ENCODE measurements around the gene ATN1.

DNA sequence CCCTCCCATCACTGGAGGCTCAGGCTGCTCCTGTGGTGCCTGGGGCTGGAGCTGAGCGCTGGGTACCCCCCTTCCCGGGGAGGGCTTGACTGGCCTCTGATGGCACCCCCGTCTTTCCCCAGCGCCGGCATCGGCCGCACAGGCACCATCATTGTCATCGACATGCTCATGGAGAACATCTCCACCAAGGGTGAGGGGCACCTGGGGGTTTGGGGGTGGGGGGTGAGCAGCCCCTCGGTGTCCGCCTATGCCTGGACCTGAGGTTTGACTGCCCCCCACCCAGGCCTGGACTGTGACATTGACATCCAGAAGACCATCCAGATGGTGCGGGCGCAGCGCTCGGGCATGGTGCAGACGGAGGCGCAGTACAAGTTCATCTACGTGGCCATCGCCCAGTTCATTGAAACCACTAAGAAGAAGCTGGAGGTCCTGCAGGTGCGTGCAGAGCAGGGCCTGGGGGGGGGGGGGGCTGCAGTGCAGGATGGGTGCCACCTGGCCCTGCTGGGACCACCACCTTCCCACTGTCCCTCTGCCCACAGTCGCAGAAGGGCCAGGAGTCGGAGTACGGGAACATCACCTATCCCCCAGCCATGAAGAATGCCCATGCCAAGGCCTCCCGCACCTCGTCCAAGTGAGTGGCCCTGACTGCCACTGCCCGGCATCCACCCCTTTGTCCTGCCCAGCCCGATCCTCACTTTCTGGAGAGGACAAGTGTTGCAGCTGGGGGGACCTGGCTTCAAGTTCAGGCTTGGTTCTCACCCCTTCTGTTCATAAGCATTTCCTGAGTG lies 32.2 kb downstream of the ATN1 start:
- TF ChIP-seq POLR2AphosphoS5 (IDR thresholded peaks at IDR 0.05; ENCODE audit: borderline replicate concordance, low read depth, low read length) (no peak), EZH2 (IDR thresholded peaks at IDR 0.05) (no peak)

Measured in SK-N-MC (cell line).